HepG2 (cell line): Measurements from ENCODE around the gene ATXN7L2. TPM values are rescaled to one million over a fixed set of nuclear protein-coding genes. Genes with fewer than 3 reads are reported as not detected.

Experiments used
- ATAC-seq: fragments of 200-7000 bp; cut with Tn5 transposase; 3 replicates; pipeline ENCODE4 v1.9.1; 2020; ENCODE audit warnings: mild to moderate bottlenecking, moderate library complexity
- BruUV-seq: library from RNA; stranded (reverse); fragments of 400-500 nt; replicated peaks from 2 replicates; lab custom pipeline; 2021; lab: Mats Ljungman, UMichigan
- CTCF ChIA-PET: fragments of 300-600 bp; formaldehyde crosslinking; extraction: SDS; loops from one replicate; lab custom pipeline; 2021; ENCODE audit warnings: low total read pairs, inconsistent platforms, low intra/inter-chr PET ratio; lab: Yijun Ruan, JAX
- POLR2A ChIA-PET: fragments of 350-600 bp; sonication (Branson Sonifier 250); formaldehyde crosslinking; loops from one replicate; lab custom pipeline; 2020; ENCODE audit warnings: antibody characterized with exemption, inconsistent platforms; lab: Yijun Ruan, JAX
- DNase-seq: peaks from one replicate; pipeline ENCODE4 v3.0.0-alpha.2; 2015; ENCODE audit warnings: low spot score
- FAIRE-seq: peaks from 3 replicates; lab custom pipeline; 2011; peaks lifted over from hg19 to GRCh38; lab: Jason Lieb, UNC
- H2AFZ ChIP-seq: one replicate; pipeline ENCODE4 v1.6.1; 2011; ENCODE audit warnings: low read length, inconsistent platforms
- H3K27ac ChIP-seq: fragments of 300-600 bp; 3 replicates; pipeline ENCODE4 v1.8.0; 2011; ENCODE audit warnings: mixed run types, mild to moderate bottlenecking, mixed read lengths, low read length, inconsistent platforms; ENCODE audit not compliant: insufficient read depth; ENCODE audit errors: extremely low read length
- H3K27me3 ChIP-seq, 2 experiments: fragments of 200-600 bp in 1 of 2; 2 replicates in 1 of 2; 3 replicates in 1 of 2; pipeline versions ENCODE4 v1.6.0 to v1.8.0; 2011; ENCODE audit warnings: low read length in 2 of 2, mild to moderate bottlenecking in 2 of 2, moderate library complexity in 2 of 2, inconsistent platforms in 1 of 2; ENCODE audit not compliant: insufficient read depth in 2 of 2, control insufficient read depth in 1 of 2
- H3K36me3 ChIP-seq, 2 experiments: fragments of 200-600 bp in 1 of 2; replicated peaks in 1 of 2; 2 replicates in 1 of 2; 3 replicates in 1 of 2; pipeline versions ENCODE4 v1.5.1 to v1.8.0; 2011; ENCODE audit warnings: low read length in 2 of 2, inconsistent platforms in 1 of 2; ENCODE audit not compliant: insufficient read depth in 2 of 2, control insufficient read depth in 1 of 2
- H3K4me1 ChIP-seq: 2 replicates; pipeline ENCODE4 v1.5.1; 2012; ENCODE audit warnings: low read length, inconsistent platforms; ENCODE audit not compliant: insufficient read depth
- H3K4me2 ChIP-seq: 2 replicates; pipeline ENCODE4 v1.6.0; 2011; ENCODE audit warnings: low read depth, low read length, inconsistent platforms
- H3K4me3 ChIP-seq, 3 experiments: fragments of 200-600 bp in 1 of 3; sonication (generic), shearing (Covaris generic) in 1 of 3; replicated peaks in 1 of 3; 2 replicates each; pipeline ENCODE4 v1.5.1; 2011 to 2016; ENCODE audit warnings: low read length in 3 of 3, inconsistent platforms in 2 of 3, low read depth in 2 of 3, mild to moderate bottlenecking in 2 of 3, control low read depth in 1 of 3, mixed read lengths in 1 of 3; ENCODE audit not compliant: insufficient read depth in 1 of 3
- H3K79me2 ChIP-seq: one replicate; pipeline ENCODE4 v1.6.1; 2011; ENCODE audit warnings: low read length, inconsistent platforms; ENCODE audit not compliant: insufficient read depth
- H3K9ac ChIP-seq: 2 replicates; pipeline ENCODE4 v1.6.0; 2011; ENCODE audit warnings: mild to moderate bottlenecking, low read depth, low read length, inconsistent platforms; ENCODE audit not compliant: insufficient read depth
- H3K9me3 ChIP-seq: 2 replicates; pipeline ENCODE4 v1.5.1; 2012; ENCODE audit warnings: mild to moderate bottlenecking, low read length
- H4K20me1 ChIP-seq: 2 replicates; pipeline ENCODE4 v1.6.0; 2011; ENCODE audit warnings: inconsistent platforms, mild to moderate bottlenecking, low read length, moderate library complexity; ENCODE audit not compliant: insufficient read depth
- ADNP ChIP-seq: sonication (generic); formaldehyde crosslinking; IDR thresholded peaks from 2 replicates; pipeline ENCODE4 v1.4.0; 2020; ENCODE audit warnings: missing genetic modification reagents
- AFF4 ChIP-seq: sonication (generic); formaldehyde crosslinking; IDR thresholded peaks from 2 replicates; pipeline ENCODE4 v1.4.0; 2020; ENCODE audit warnings: missing genetic modification reagents
- ATAD3A ChIP-seq: sonication (generic); formaldehyde crosslinking; IDR thresholded peaks from 2 replicates; pipeline ENCODE4 v1.4.0; 2020; ENCODE audit warnings: missing genetic modification reagents
- CREB1 ChIP-seq, 2 experiments: fragments of 450-650 bp in 1 of 2; IDR thresholded peaks; 2 replicates each; pipeline ENCODE4 v1.6.1; 2016 to 2017; ENCODE audit warnings: control low read depth in 1 of 2, mild to moderate bottlenecking in 1 of 2, missing compliant biosample characterization in 1 of 2, missing genetic modification characterization in 1 of 2
- ELF3 ChIP-seq: IDR thresholded peaks from 2 replicates; pipeline ENCODE4 v1.6.1; 2016; ENCODE audit warnings: missing genetic modification reagents, missing compliant biosample characterization
- IKZF1 ChIP-seq: fragments of 450-650 bp; IDR thresholded peaks from 2 replicates; pipeline ENCODE4 v1.7.1; 2016
- KLF11 ChIP-seq: IDR thresholded peaks from 2 replicates; pipeline ENCODE4 v1.6.1; 2016; ENCODE audit warnings: missing compliant biosample characterization
- LBX2 ChIP-seq: sonication (generic); formaldehyde crosslinking; IDR thresholded peaks from 2 replicates; pipeline ENCODE4 v1.5.0; 2020; ENCODE audit warnings: missing genetic modification reagents, mild to moderate bottlenecking, borderline replicate concordance
- PCBP1 ChIP-seq: fragments of 200-400 bp; formaldehyde crosslinking; IDR thresholded peaks from 2 replicates; pipeline ENCODE4 v1.6.1; 2017; ENCODE audit warnings: mild to moderate bottlenecking, low read depth, low read length, borderline replicate concordance
- RFXAP ChIP-seq: sonication (generic); formaldehyde crosslinking; IDR thresholded peaks from 2 replicates; pipeline ENCODE4 v1.4.0; 2020; ENCODE audit warnings: missing genetic modification reagents, borderline replicate concordance
- SIN3B ChIP-seq: fragments of 150-350 bp; IDR thresholded peaks from 2 replicates; pipeline ENCODE4 v1.6.1; 2014; ENCODE audit warnings: low read length
- TOPORS ChIP-seq: sonication (generic); formaldehyde crosslinking; IDR thresholded peaks from 2 replicates; pipeline ENCODE4 v1.8.0; 2023; ENCODE audit warnings: mild to moderate bottlenecking, missing genetic modification reagents
- ZBTB26 ChIP-seq: IDR thresholded peaks from 2 replicates; pipeline ENCODE4 v1.6.1; 2016; ENCODE audit warnings: missing compliant biosample characterization, missing genetic modification reagents, borderline replicate concordance
- ZC3H4 ChIP-seq: sonication (generic); formaldehyde crosslinking; IDR thresholded peaks from 2 replicates; pipeline ENCODE4 v1.4.0; 2020; ENCODE audit warnings: missing genetic modification reagents, borderline replicate concordance
- ZMYM3 ChIP-seq: sonication (generic); formaldehyde crosslinking; IDR thresholded peaks from 2 replicates; pipeline ENCODE4 v1.5.1; 2020; ENCODE audit warnings: mild to moderate bottlenecking, missing genetic modification reagents
- ZNF253 ChIP-seq: sonication (generic); formaldehyde crosslinking; IDR thresholded peaks from 2 replicates; pipeline ENCODE4 v1.8.0; 2022; ENCODE audit warnings: mild to moderate bottlenecking, missing genetic modification reagents, borderline replicate concordance
- ZNF564 ChIP-seq: sonication (generic); formaldehyde crosslinking; IDR thresholded peaks from 2 replicates; pipeline ENCODE4 v1.8.1; 2023; ENCODE audit warnings: mild to moderate bottlenecking, missing genetic modification reagents
- ZNF576 ChIP-seq: sonication (generic); formaldehyde crosslinking; IDR thresholded peaks from 2 replicates; pipeline ENCODE4 v1.4.0; 2020; ENCODE audit warnings: mild to moderate bottlenecking, missing genetic modification reagents
- ZNF639 ChIP-seq: conservative IDR thresholded peaks from 2 replicates; pipeline ENCODE4 v1.6.1; 2018; ENCODE audit warnings: missing genetic modification reagents
- ZNF672 ChIP-seq: sonication (generic); formaldehyde crosslinking; IDR thresholded peaks from 2 replicates; pipeline ENCODE4 v1.8.1; 2022; ENCODE audit warnings: missing genetic modification reagents
- WGBS: methylation state at CpG from one replicate; pipeline ENCODE4 v1.1.6; 2017; ENCODE audit warnings: low lambda C conversion rate; 5-methylcytosine and 5-hydroxymethylcytosine counted together
- in situ Hi-C: cut with HindIII; loops from 2 replicates; pipeline ENCODE4 v1.10.0; 2017; ENCODE audit warnings: low pct_unique_long_range_greater_than_20kb; ENCODE audit not compliant: extremely low pct_ligation_motif_present
- intact Hi-C: fragments of 100-400 bp; cut with micrococcal nuclease; formaldehyde crosslinking; loops from one replicate; pipeline ENCODE4 v1.10.0; 2022; ENCODE audit not compliant: unreplicated experiment
- polyA plus RNA-seq, 8 experiments: library from polyadenylated mRNA; depleted of rRNA in 3 of 8; stranded (reverse) in 7 of 8; unstranded in 1 of 8; fragments of >200 nt; fragmentation: Illumina TruSeq in 4 of 8; extraction: Trizol in 4 of 8; gene quantifications; 2 replicates each; pipeline versions ENCODE4 v1.2.1 to v1.2.3, GENCODE V29; 2011 to 2016; ENCODE audit warnings: low read depth in 4 of 8, missing spikeins in 1 of 8, mixed read lengths in 1 of 8; ENCODE audit not compliant: insufficient read depth in 1 of 8
- total RNA-seq, 5 experiments: library from RNA; depleted of rRNA; stranded (reverse); fragments of >200 nt; fragmentation: Illumina TruSeq; extraction: Trizol; gene quantifications; 2 replicates each; pipeline ENCODE4 v1.2.3, GENCODE V29; 2016; ENCODE audit warnings: low read depth in 1 of 5

Gene ATXN7L2
- total and polyA plus RNA-seq, 2 of the 13 experiments (the other 11 are each of a cell fraction or from before 2014, with no cell fraction given) = 2.7 to 2.8 TPM

GRCh38 chr1:109541102-109541501, 57.4 kb downstream of the ATXN7L2 start:
- BruUV-seq = no TSS peak
- ATAC-seq (no peak), FAIRE-seq (no peak), DNase-seq (no peak)
- Histone ChIP-seq H3K36me3 (no peaks in the 10 kb centered on the region), H3K4me1 (peaks cover 38% of the 10 kb centered on the region), H3K27me3 (peaks cover 7 to 21% of the 10 kb centered on the region in 2 experiments; a peak in 3 of 5 replicates), H3K4me2 (no peak overlapping the region), H2AFZ (no peak overlapping the region), H4K20me1 (no peaks in the 10 kb centered on the region), H3K27ac (no peak overlapping the region), H3K79me2 (no peaks in the 10 kb centered on the region), H3K9me3 (no peaks in the 10 kb centered on the region), H3K9ac (no peak overlapping the region), H3K4me3 (no peak overlapping the region)
- in situ Hi-C loops (loop anchor here (10.0 kb wide), 1 partner anchor 174 kb away; the partner anchor contains the start of gene GSTM5), intact Hi-C loops (loop anchor here (10.0 kb wide), 1 partner anchor 444 kb away; the partner anchor contains the start of gene AHCYL1)
- CTCF ChIA-PET = no interaction called here
- POLR2A ChIA-PET = no interaction called here
- 35% methylated on average over 3 of the region's 3 CpGs for WGBS
- TF ChIP-seq LBX2 (no peak), ZNF576 (CRISPR knock-in tag) (no peak), ZNF564 (CRISPR knock-in tag) (no peak), KLF11 (CRISPR knock-in tag) (no peak), ZMYM3 (CRISPR knock-in tag) (no peak), ZC3H4 (CRISPR knock-in tag) (no peak), SIN3B (no peak), IKZF1 (no peak), ZNF672 (CRISPR knock-in tag) (no peak), ELF3 (CRISPR knock-in tag) (no peak), ADNP (no peak), ZBTB26 (CRISPR knock-in tag) (no peak), RFXAP (CRISPR knock-in tag) (no peak), AFF4 (no peak), ZNF253 (no peak), TOPORS (no peak), CREB1 (IDR thresholded peaks at IDR 0.05) (no peak), CREB1 (CRISPR knock-in tag; IDR thresholded peaks at IDR 0.05) (no peak), ATAD3A (CRISPR knock-in tag) (no peak), PCBP1 (no peak), ZNF639 (CRISPR knock-in tag) (no peak)
